HUES64 (cell line): ENCODE results near the gene DHH.

Source experiments
- H3K27ac ChIP-seq: 2 replicates; pipeline ENCODE4 v1.7.0; 2013; ENCODE audit warnings: low read depth, low read length, inconsistent platforms
- H3K27me3 ChIP-seq: 2 replicates; pipeline ENCODE4 v1.6.1; 2013; ENCODE audit warnings: mild to moderate bottlenecking, low read length; ENCODE audit not compliant: insufficient read depth
- H3K36me3 ChIP-seq: 2 replicates; pipeline ENCODE4 v1.6.1; 2013; ENCODE audit warnings: mild to moderate bottlenecking, low read length; ENCODE audit not compliant: insufficient read depth
- H3K4me1 ChIP-seq: 2 replicates; pipeline ENCODE4 v1.6.1; 2013; ENCODE audit warnings: mild to moderate bottlenecking, low read length, moderate library complexity; ENCODE audit not compliant: insufficient read depth
- H3K4me3 ChIP-seq: 2 replicates; pipeline ENCODE4 v1.5.1; 2013; ENCODE audit warnings: mild to moderate bottlenecking, low read length, moderate library complexity
- H3K9ac ChIP-seq: 2 replicates; pipeline ENCODE4 v1.6.1; 2013; ENCODE audit warnings: mild to moderate bottlenecking, low read depth, low read length
- H3K9me3 ChIP-seq: 2 replicates; pipeline ENCODE4 v1.6.1; 2013; ENCODE audit warnings: low read depth, low read length; ENCODE audit not compliant: insufficient read depth
- WGBS: fragments of 150-250, 120-280 bp; methylation state at CpG from one replicate; pipeline ENCODE4 v1.1.7; 2013; ENCODE audit warnings: missing lambda C conversion rate; 5-methylcytosine and 5-hydroxymethylcytosine counted together

Gene DHH

GRCh38 chr12:49055978-49056754 is 38.4 kb downstream of the DHH start:
- no peaks in the 10 kb centered on the region for H3K9me3 ChIP-seq
- peaks cover 46% of the 10 kb centered on the region for H3K36me3 ChIP-seq
- peak overlapping the region; percentile 10; the same call in 1 of the 2 replicates for H3K4me3 ChIP-seq
- peaks cover 24% of the 10 kb centered on the region for H3K4me1 ChIP-seq
- no peak overlapping the region for H3K27ac ChIP-seq
- no peak overlapping the region for H3K9ac ChIP-seq
- WGBS = 64% methylated on average over 7 of the region's 7 CpGs
- H3K27me3 ChIP-seq = no peaks in the 10 kb centered on the region

- H3K27me3 ChIP-seq = no peaks in the 10 kb centered on the region
- H3K36me3 ChIP-seq = peaks cover 56% of the 10 kb centered on the region
- no peak overlapping the region for H3K27ac ChIP-seq
- no peaks in the 10 kb centered on the region for H3K9me3 ChIP-seq
- WGBS = 99% methylated on average over 4 of the region's 4 CpGs
- no peak overlapping the region for H3K4me3 ChIP-seq
- no peak overlapping the region for H3K9ac ChIP-seq
- H3K4me1 ChIP-seq = peaks cover 24% of the 10 kb centered on the region
These were observed 39.5 kb downstream of the DHH start for GRCh38 chr12:49055092-49055491.

- Histone ChIP-seq H3K36me3 (peaks cover 62% of the 10 kb centered on the region), H3K4me3 (no peak overlapping the region), H3K27ac (no peak overlapping the region), H3K9me3 (no peaks in the 10 kb centered on the region), H3K9ac (no peak overlapping the region), H3K4me1 (peaks cover 24% of the 10 kb centered on the region), H3K27me3 (no peaks in the 10 kb centered on the region)
- WGBS = 96% methylated on average over 10 of the region's 10 CpGs
These were observed 40.1 kb downstream of the DHH start for GRCh38 chr12:49054524-49054923.

- H3K9ac ChIP-seq = no peak overlapping the region
- peaks cover 24% of the 10 kb centered on the region for H3K4me1 ChIP-seq
- H3K27me3 ChIP-seq = no peaks in the 10 kb centered on the region
- 94% methylated on average over 5 of the region's 5 CpGs for WGBS
- H3K36me3 ChIP-seq = peaks cover 66% of the 10 kb centered on the region
- H3K4me3 ChIP-seq = no peak overlapping the region
- H3K27ac ChIP-seq = no peak overlapping the region
- no peaks in the 10 kb centered on the region for H3K9me3 ChIP-seq
These were observed 40.5 kb downstream of the DHH start for GRCh38 chr12:49054096-49054495.

- H3K4me3 ChIP-seq = no peak overlapping the region
- peaks cover 15% of the 10 kb centered on the region for H3K4me1 ChIP-seq
- peaks cover 81% of the 10 kb centered on the region for H3K36me3 ChIP-seq
- no peak overlapping the region for H3K9ac ChIP-seq
- H3K27me3 ChIP-seq = no peaks in the 10 kb centered on the region
- WGBS = 96% methylated on average over 16 of the region's 16 CpGs
- H3K27ac ChIP-seq = no peak overlapping the region
- H3K9me3 ChIP-seq = no peaks in the 10 kb centered on the region
These were observed 42.0 kb downstream of the DHH start for GRCh38 chr12:49052451-49053208.

GRCh38 chr12:49051777-49052438 is 42.7 kb downstream of the DHH start:
- Histone ChIP-seq H3K9me3 (no peaks in the 10 kb centered on the region), H3K4me3 (no peak overlapping the region), H3K27ac (no peak overlapping the region), H3K9ac (no peak overlapping the region), H3K27me3 (no peaks in the 10 kb centered on the region), H3K4me1 (peaks cover 9% of the 10 kb centered on the region), H3K36me3 (peaks cover 87% of the 10 kb centered on the region)
- WGBS = 94% methylated on average over 20 of the region's 20 CpGs

- WGBS = 97% methylated on average over 18 of the region's 18 CpGs
- Histone ChIP-seq H3K9me3 (no peaks in the 10 kb centered on the region), H3K4me3 (no peak overlapping the region), H3K9ac (no peak overlapping the region), H3K27me3 (no peaks in the 10 kb centered on the region), H3K4me1 (peaks cover 4% of the 10 kb centered on the region), H3K36me3 (peaks cover 92% of the 10 kb centered on the region), H3K27ac (no peak overlapping the region)
These were observed 43.2 kb downstream of the DHH start for GRCh38 chr12:49051373-49051764.

- H3K4me1 ChIP-seq = no peaks in the 10 kb centered on the region
- no peaks in the 10 kb centered on the region for H3K27me3 ChIP-seq
- WGBS = 94% methylated on average over 13 of the region's 13 CpGs
- no peaks in the 10 kb centered on the region for H3K9me3 ChIP-seq
- H3K36me3 ChIP-seq = peaks cover 99% of the 10 kb centered on the region
- no peak overlapping the region for H3K4me3 ChIP-seq
- no peak overlapping the region for H3K9ac ChIP-seq
- H3K27ac ChIP-seq = no peak overlapping the region
These were observed 43.9 kb downstream of the DHH start for GRCh38 chr12:49050507-49051372.

- H3K4me1 ChIP-seq = no peaks in the 10 kb centered on the region
- peaks cover 99% of the 10 kb centered on the region for H3K36me3 ChIP-seq
- H3K27me3 ChIP-seq = no peaks in the 10 kb centered on the region
- H3K4me3 ChIP-seq = no peak overlapping the region
- no peak overlapping the region for H3K27ac ChIP-seq
- H3K9ac ChIP-seq = no peak overlapping the region
- WGBS = 93% methylated on average over 20 of the region's 20 CpGs
- H3K9me3 ChIP-seq = no peaks in the 10 kb centered on the region
These were observed 44.9 kb downstream of the DHH start for GRCh38 chr12:49049566-49050224.

- Histone ChIP-seq H3K9ac (no peak overlapping the region), H3K27ac (no peak overlapping the region), H3K4me1 (no peaks in the 10 kb centered on the region), H3K4me3 (no peak overlapping the region), H3K36me3 (peaks cover 99% of the 10 kb centered on the region), H3K9me3 (no peaks in the 10 kb centered on the region), H3K27me3 (no peaks in the 10 kb centered on the region)
- WGBS = 94% methylated on average over 10 of the region's 10 CpGs
These were observed 45.6 kb downstream of the DHH start for GRCh38 chr12:49048953-49049352.
